B cell (primary cell): ENCODE data around the gene NCOA3. TPM values are rescaled to one million over a fixed set of nuclear protein-coding genes. Genes with fewer than 3 reads are reported as not detected.

Source experiments
- ATAC-seq: fragments of 200-7000 bp; cut with Tn5 transposase; one replicate; pipeline ENCODE4 v1.10.0; 2021; ENCODE audit warnings: low read depth, mild to moderate bottlenecking, moderate number of reproducible peaks, moderate library complexity
- CTCF ChIA-PET: fragments of 350-600 bp; sonication (Branson Sonifier 250); formaldehyde crosslinking; loops from one replicate; lab custom pipeline; 2021; ENCODE audit warnings: antibody characterized with exemption, inconsistent platforms; lab: Charles Lee
- POLR2A ChIA-PET: fragments of 350-600 bp; sonication (Branson Sonifier 250); formaldehyde crosslinking; loops from one replicate; lab custom pipeline; 2021; ENCODE audit warnings: antibody characterized with exemption; lab: Charles Lee
- DNase-seq: peaks from one replicate; pipeline ENCODE4 v3.0.0; 2013
- H2AFZ ChIP-seq: 2 replicates; pipeline ENCODE4 v1.6.1; 2012; ENCODE audit warnings: mild to moderate bottlenecking, low read depth, low read length; ENCODE audit not compliant: insufficient read depth, poor library complexity, severe bottlenecking
- H3K27ac ChIP-seq, 2 donors: 1 replicate in 1 of 2; 2 replicates in 1 of 2; pipeline ENCODE4 v1.5.1; 2012 to 2013; ENCODE audit warnings: low read length in 2 of 2, mild to moderate bottlenecking in 2 of 2, moderate library complexity in 1 of 2
- H3K27me3 ChIP-seq, 4 experiments: fragments of 200-600 bp in 1 of 4; sonication (generic) in 1 of 4; replicated peaks in 1 of 4; 1 replicate in 2 of 4; 2 replicates in 2 of 4; pipeline versions ENCODE4 v1.6.1 to v1.7.0; 2013 to 2016; ENCODE audit warnings: low read length in 3 of 4, mild to moderate bottlenecking in 2 of 4, mixed read lengths in 1 of 4, moderate library complexity in 1 of 4; ENCODE audit not compliant: insufficient read depth in 4 of 4, control insufficient read depth in 3 of 4; ENCODE audit errors: control extremely low read depth in 1 of 4
- H3K36me3 ChIP-seq, 2 experiments: replicated peaks in 1 of 2; 1 replicate in 1 of 2; 2 replicates in 1 of 2; pipeline versions ENCODE4 v1.6.1 to v1.7.1; 2013; ENCODE audit warnings: low read length in 1 of 2; ENCODE audit not compliant: insufficient read depth in 2 of 2, control insufficient read depth in 1 of 2; ENCODE audit errors: control extremely low read depth in 1 of 2, extremely low read depth in 1 of 2
- H3K4me1 ChIP-seq, 2 donors: fragments of 200-600 bp in 1 of 2; sonication (generic) in 1 of 2; 1 replicate in 1 of 2; 2 replicates in 1 of 2; pipeline versions ENCODE4 v1.5.1 to v1.6.1; 2013 to 2017; ENCODE audit warnings: low read length in 2 of 2; ENCODE audit not compliant: control insufficient read depth in 2 of 2, insufficient read depth in 2 of 2
- H3K4me2 ChIP-seq: replicated peaks from 2 replicates; pipeline ENCODE3; 2012; ENCODE audit warnings: mild to moderate bottlenecking, low read depth, low read length; ENCODE audit not compliant: poor library complexity, severe bottlenecking
- H3K4me3 ChIP-seq, 5 experiments: fragments of 200-600 bp in 1 of 5; sonication (generic) in 1 of 5; 1 replicate in 3 of 5; 2 replicates in 2 of 5; pipeline versions ENCODE4 v1.5.1 to v1.7.0; 2011 to 2016; ENCODE audit warnings: low read length in 4 of 5, mild to moderate bottlenecking in 4 of 5, low read depth in 2 of 5, control low read depth in 1 of 5, moderate library complexity in 1 of 5; ENCODE audit not compliant: insufficient read depth in 1 of 5; ENCODE audit errors: control extremely low read depth in 1 of 5, extremely low read depth in 1 of 5
- H3K79me2 ChIP-seq: fragments of 200-600 bp; sonication (generic); one replicate; pipeline ENCODE4 v1.6.0; 2016; ENCODE audit warnings: low read length; ENCODE audit not compliant: control insufficient read depth, insufficient read depth
- H3K9ac ChIP-seq: fragments of 200-600 bp; sonication (generic); 2 replicates; pipeline ENCODE4 v1.6.1; 2017; ENCODE audit warnings: mild to moderate bottlenecking, low read length, moderate library complexity
- H3K9me3 ChIP-seq, 3 donors: one replicate each; pipeline versions ENCODE4 v1.6.1 to v1.7.1; 2013; ENCODE audit warnings: low read length in 2 of 3; ENCODE audit not compliant: control insufficient read depth in 2 of 3, insufficient read depth in 1 of 3; ENCODE audit errors: control extremely low read depth in 1 of 3
- H4K20me1 ChIP-seq: 2 replicates; pipeline ENCODE4 v1.6.0; 2012; ENCODE audit warnings: mild to moderate bottlenecking, low read length; ENCODE audit not compliant: insufficient read depth, control insufficient read depth, poor library complexity, severe bottlenecking
- H3K27ac Mint-ChIP-seq: one replicate; pipeline ENCODE4 v1.8.0; 2021; ENCODE audit warnings: mixed read lengths
- H3K27me3 Mint-ChIP-seq: one replicate; pipeline ENCODE4 v1.8.0; 2021; ENCODE audit warnings: mixed read lengths
- H3K4me1 Mint-ChIP-seq: one replicate; pipeline ENCODE4 v1.8.0; 2021; ENCODE audit warnings: mixed read lengths
- H3K4me3 Mint-ChIP-seq: one replicate; pipeline ENCODE4 v1.8.0; 2021; ENCODE audit warnings: mixed read lengths
- H3K9me3 Mint-ChIP-seq: one replicate; pipeline ENCODE4 v1.8.0; 2022; ENCODE audit warnings: mixed read lengths; ENCODE audit not compliant: insufficient read depth
- CTCF ChIP-seq: fragments of 200-600 bp; IDR thresholded peaks from one replicate; pipeline ENCODE4 v1.8.0; 2022; ENCODE audit warnings: antibody characterized with exemption, mild to moderate bottlenecking
- EZH2 ChIP-seq: IDR thresholded peaks from 2 replicates; pipeline ENCODE4 v1.6.1; 2012; ENCODE audit warnings: borderline replicate concordance, low read depth, mild to moderate bottlenecking, moderate library complexity, low read length; ENCODE audit not compliant: insufficient read depth, poor library complexity, severe bottlenecking
- WGBS: methylation state at CpG from one replicate; pipeline ENCODE4 v1.1.5; 2013; ENCODE audit warnings: missing lambda C conversion rate; ENCODE audit not compliant: insufficient coverage; 5-methylcytosine and 5-hydroxymethylcytosine counted together
- intact Hi-C: fragments of 100-400 bp; cut with micrococcal nuclease; formaldehyde crosslinking; loops from one replicate; pipeline ENCODE4 v1.10.0; 2022
- polyA plus RNA-seq: library from polyadenylated mRNA; depleted of rRNA; stranded (reverse); fragments of >200 nt; gene quantifications from 2 replicates; pipeline ENCODE4 v1.2.3, GENCODE V29; 2012
- total RNA-seq, 2 donors: library from RNA; stranded (reverse); fragments of 120-200 nt in 1 of 2; gene quantifications; 1 replicate in 1 of 2; 2 replicates in 1 of 2; pipeline versions ENCODE4 v1.2.3 to v1.2.4, GENCODE V29; 2013 to 2022

NCOA3 gene
- total and polyA plus RNA-seq, 2 donors (not counting 1 experiment from before 2014, with no cell fraction given) = 54.0 to 309 TPM

GRCh38 chr20:47464380-47465101 lies 37.1 kb upstream of the NCOA3 start:
- H3K4me1 Mint-ChIP-seq = peaks cover 29% of the 10 kb centered on the region

More at GRCh38 chr20:47464380-47465101, 37.1 kb upstream of the NCOA3 start:
- 84% methylated on average over 3 of the region's 11 CpGs for WGBS
- H3K4me2 ChIP-seq = no peak overlapping the region
- DNase-seq (no peak), ATAC-seq (no peak)
- H3K9ac ChIP-seq = no peak overlapping the region
- H3K4me1 ChIP-seq = peaks cover 28 to 30% of the 10 kb centered on the region in 2 donors
- Mint-ChIP-seq H3K27me3 (no peaks in the 10 kb centered on the region), H3K4me3 (no peak overlapping the region), H3K27ac (peak overlapping the region; percentile 1), H3K9me3 (no peaks in the 10 kb centered on the region)
- POLR2A ChIA-PET = no interaction called here
- H3K4me3 ChIP-seq = no peak overlapping the region
- H2AFZ ChIP-seq = no peak overlapping the region
- intact Hi-C loops = no loop called here
- H4K20me1 ChIP-seq = no peaks in the 10 kb centered on the region
- H3K36me3 ChIP-seq = no peaks in the 10 kb centered on the region
- CTCF ChIA-PET = no interaction called here
- no peaks in the 10 kb centered on the region for H3K9me3 ChIP-seq
- peaks cover 3% of the 10 kb centered on the region for H3K79me2 ChIP-seq
- no peak overlapping the region for H3K27ac ChIP-seq
- no peaks in the 10 kb centered on the region for H3K27me3 ChIP-seq
- TF ChIP-seq EZH2 = no peak
- no peak for TF ChIP-seq CTCF
